PC-3 (cell line): ENCODE measurements around the gene TNK1. TPM values are rescaled to one million over a fixed set of nuclear protein-coding genes. Genes with fewer than 3 reads are reported as not detected.
"Not testable (repeated sequence)": the region's sequence is repeated elsewhere in the genome, so short reads cannot be mapped to it uniquely, and the experiment has no call there.

ENCODE experiments used
- ATAC-seq: fragments of 200-7000 bp; cut with Tn5 transposase; 2 replicates; pipeline ENCODE4 v1.9.1; 2020; ENCODE audit warnings: mild to moderate bottlenecking, moderate library complexity
- BruUV-seq: library from RNA; stranded (reverse); fragments of 400-500 nt; replicated peaks from 2 replicates; lab custom pipeline; 2021; lab: Mats Ljungman, UMichigan
- CTCF ChIA-PET: fragments of 300-600 bp; sonication (Branson Sonifier 250); formaldehyde crosslinking; loops from one replicate; lab custom pipeline; 2022; ENCODE audit warnings: antibody characterized with exemption; lab: Charles Lee
- POLR2A ChIA-PET: fragments of 300-600 bp; sonication (Branson Sonifier 250); formaldehyde crosslinking; loops from one replicate; lab custom pipeline; 2022; ENCODE audit warnings: antibody characterized with exemption; ENCODE audit not compliant: unreplicated experiment; lab: Charles Lee
- DNase-seq: peaks from one replicate; pipeline ENCODE4 v3.0.0-alpha.2; 2015
- H2AFZ ChIP-seq: fragments of 300-600 bp; sonication (generic); 2 replicates; pipeline ENCODE4 v1.6.0; 2016; ENCODE audit warnings: antibody characterized with exemption, low read length
- H3F3A ChIP-seq: fragments of 300-600 bp; sonication (generic); one replicate; pipeline ENCODE4 v1.6.0; 2017; ENCODE audit warnings: antibody characterized with exemption, low read length, control low read depth, mild to moderate bottlenecking; ENCODE audit not compliant: unreplicated experiment
- H3K27ac ChIP-seq: fragments of 300-600 bp; sonication (generic); 2 replicates; pipeline ENCODE4 v1.5.1; 2016; ENCODE audit warnings: mild to moderate bottlenecking, low read length
- H3K27me3 ChIP-seq: fragments of 300-600 bp; sonication (generic); 2 replicates; pipeline ENCODE4 v1.6.1; 2016; ENCODE audit warnings: low read length, mixed read lengths
- H3K36me3 ChIP-seq: fragments of 300-600 bp; sonication (generic); 2 replicates; pipeline ENCODE4 v1.6.1; 2016; ENCODE audit warnings: low read depth, mixed run types, low read length, mixed read lengths
- H3K4me1 ChIP-seq: fragments of 300-600 bp; sonication (generic); 2 replicates; pipeline ENCODE4 v1.5.1; 2016; ENCODE audit warnings: low read length; ENCODE audit not compliant: insufficient read depth
- H3K4me2 ChIP-seq: fragments of 300-600 bp; sonication (generic); 2 replicates; pipeline ENCODE4 v1.6.0; 2016; ENCODE audit warnings: low read length
- H3K4me3 ChIP-seq: fragments of 300-600 bp; sonication (generic); 2 replicates; pipeline ENCODE4 v1.5.1; 2016; ENCODE audit warnings: mild to moderate bottlenecking, low read length, mixed read lengths
- H3K79me2 ChIP-seq: fragments of 300-600 bp; sonication (generic); 2 replicates; pipeline ENCODE4 v1.6.1; 2017; ENCODE audit warnings: low read length, mixed read lengths
- H3K9ac ChIP-seq: fragments of 300-600 bp; sonication (generic); 2 replicates; pipeline ENCODE4 v1.6.0; 2016; ENCODE audit warnings: mild to moderate bottlenecking, low read length
- H3K9me2 ChIP-seq: fragments of 300-600 bp; sonication (generic); replicated peaks from 2 replicates; pipeline ENCODE4 v1.6.1; 2016; ENCODE audit warnings: mixed run types, low read length, mixed read lengths
- H3K9me3 ChIP-seq: fragments of 300-600 bp; sonication (generic); 2 replicates; pipeline ENCODE4 v1.6.1; 2016; ENCODE audit warnings: low read length, mixed read lengths
- H4K20me1 ChIP-seq: fragments of 300-600 bp; sonication (generic); 2 replicates; pipeline ENCODE4 v1.6.1; 2016; ENCODE audit warnings: low read length, mixed read lengths
- EZH2 ChIP-seq: fragments of 300-600 bp; sonication (generic); IDR thresholded peaks from one replicate; pipeline ENCODE4 v1.6.1; 2017; ENCODE audit warnings: antibody characterized with exemption, mild to moderate bottlenecking, low read length; ENCODE audit not compliant: unreplicated experiment
- EZH2phosphoT487 ChIP-seq: fragments of 300-600 bp; sonication (generic); IDR thresholded peaks from 2 replicates; pipeline ENCODE4 v1.6.1; 2018; ENCODE audit warnings: mild to moderate bottlenecking, antibody characterized with exemption, low read length, borderline replicate concordance
- intact Hi-C: fragments of 100-400 bp; cut with micrococcal nuclease; formaldehyde crosslinking; loops from 2 replicates; pipeline ENCODE4 v1.9.0; 2023
- total RNA-seq: library from RNA; depleted of rRNA; stranded (reverse); fragments of >200 nt; gene quantifications from 2 replicates; pipeline ENCODE4 v1.2.3, GENCODE V29; 2014
- TF ChIP-seq, protein P1 (sequence below): fragments of 300-600 bp; sonication (generic); conservative IDR thresholded peaks from 2 replicates; pipeline ENCODE4 v1.5.1; 2017; ENCODE audit warnings: antibody characterized with exemption, low read depth, mild to moderate bottlenecking, low read length

TNK1 gene
- total RNA-seq, 1 experiment from 2014 or later = 10.8 TPM

GRCh38 chr17:7367083-7367482 is 13.8 kb upstream of the TNK1 start:
- ATAC-seq = no peak
- intact Hi-C loops = no loop called here
- TF ChIP-seq EZH2 = no peak
- no peak for TF ChIP-seq EZH2phosphoT487
- TF ChIP-seq, protein P1, sequence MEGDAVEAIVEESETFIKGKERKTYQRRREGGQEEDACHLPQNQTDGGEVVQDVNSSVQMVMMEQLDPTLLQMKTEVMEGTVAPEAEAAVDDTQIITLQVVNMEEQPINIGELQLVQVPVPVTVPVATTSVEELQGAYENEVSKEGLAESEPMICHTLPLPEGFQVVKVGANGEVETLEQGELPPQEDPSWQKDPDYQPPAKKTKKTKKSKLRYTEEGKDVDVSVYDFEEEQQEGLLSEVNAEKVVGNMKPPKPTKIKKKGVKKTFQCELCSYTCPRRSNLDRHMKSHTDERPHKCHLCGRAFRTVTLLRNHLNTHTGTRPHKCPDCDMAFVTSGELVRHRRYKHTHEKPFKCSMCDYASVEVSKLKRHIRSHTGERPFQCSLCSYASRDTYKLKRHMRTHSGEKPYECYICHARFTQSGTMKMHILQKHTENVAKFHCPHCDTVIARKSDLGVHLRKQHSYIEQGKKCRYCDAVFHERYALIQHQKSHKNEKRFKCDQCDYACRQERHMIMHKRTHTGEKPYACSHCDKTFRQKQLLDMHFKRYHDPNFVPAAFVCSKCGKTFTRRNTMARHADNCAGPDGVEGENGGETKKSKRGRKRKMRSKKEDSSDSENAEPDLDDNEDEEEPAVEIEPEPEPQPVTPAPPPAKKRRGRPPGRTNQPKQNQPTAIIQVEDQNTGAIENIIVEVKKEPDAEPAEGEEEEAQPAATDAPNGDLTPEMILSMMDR = no peak

DNA sequence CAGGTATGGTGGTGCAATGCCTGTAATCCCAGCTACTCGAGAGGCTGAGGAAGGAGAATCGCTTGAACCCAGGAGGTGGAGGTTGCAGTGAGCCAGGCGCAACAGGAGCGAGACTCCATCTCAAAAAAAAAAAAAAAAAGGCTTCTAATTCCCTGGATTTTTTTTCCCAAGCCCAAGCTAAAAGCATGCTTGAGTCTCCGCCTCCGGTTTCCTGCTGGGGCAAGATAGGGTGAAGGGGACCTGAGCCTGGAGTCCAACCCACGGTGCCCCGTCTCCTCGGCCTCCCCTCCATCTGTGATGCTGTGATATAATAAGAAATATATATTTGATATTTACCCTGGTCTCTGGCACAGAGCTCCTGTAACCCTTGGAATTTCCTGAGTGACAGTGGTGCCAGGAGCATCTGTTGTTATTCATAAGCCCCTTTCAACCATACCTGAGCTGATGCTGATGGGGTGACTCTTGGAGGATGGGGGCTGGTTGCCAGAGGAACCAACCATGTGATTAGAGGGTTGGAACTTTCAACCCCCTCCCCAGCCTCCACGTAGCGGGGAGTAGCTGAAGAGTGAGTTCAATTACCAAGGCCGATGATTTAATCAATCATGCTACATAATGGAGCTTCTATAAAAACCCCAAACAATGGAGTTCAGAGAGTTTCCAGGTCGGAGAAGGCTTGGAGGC is 12.8 kb upstream of the TNK1 start:
- Histone ChIP-seq H3K9me2 (no peaks in the 10 kb centered on the region), H3K4me1 (no peaks in the 10 kb centered on the region), H3K79me2 (no peaks in the 10 kb centered on the region), H4K20me1 (no peaks in the 10 kb centered on the region), H3K27ac (no peak overlapping the region), H3K4me3 (no peak overlapping the region), H3K9me3 (no peaks in the 10 kb centered on the region), H3K36me3 (no peaks in the 10 kb centered on the region), H3F3A (no peaks in the 10 kb centered on the region), H3K9ac (no peak overlapping the region), H3K4me2 (no peak overlapping the region), H2AFZ (no peak overlapping the region), H3K27me3 (no peaks in the 10 kb centered on the region)
- POLR2A ChIA-PET = no interaction called here
- intact Hi-C loops = no loop called here
- DNase-seq (no peak), ATAC-seq (no peak)
- BruUV-seq = no TSS peak
- CTCF ChIA-PET = no interaction called here
- TF ChIP-seq EZH2 (no peak), EZH2phosphoT487 (no peak)
- TF ChIP-seq, protein P1 = no peak

More at GRCh38 chr17:7367083-7367482, 13.8 kb upstream of the TNK1 start:
- ChIA-PET POLR2A (no interaction called here), CTCF (no interaction called here)
- H3K36me3 ChIP-seq = no peaks in the 10 kb centered on the region
- no peaks in the 10 kb centered on the region for H3K27me3 ChIP-seq
- H3K9me3 ChIP-seq = no peaks in the 10 kb centered on the region
- H3K4me2 ChIP-seq = no peak overlapping the region
- H3K79me2 ChIP-seq = no peaks in the 10 kb centered on the region
- H3K9me2 ChIP-seq = no peaks in the 10 kb centered on the region
- no peaks in the 10 kb centered on the region for H3K4me1 ChIP-seq
- H4K20me1 ChIP-seq = no peaks in the 10 kb centered on the region
- no TSS peak for BruUV-seq
- no peaks in the 10 kb centered on the region for H3F3A ChIP-seq
- DNase-seq = no peak
- H3K27ac ChIP-seq = no peak overlapping the region
- no peak overlapping the region for H3K9ac ChIP-seq
- H3K4me3 ChIP-seq = no peak overlapping the region
- no peak overlapping the region for H2AFZ ChIP-seq

DNA sequence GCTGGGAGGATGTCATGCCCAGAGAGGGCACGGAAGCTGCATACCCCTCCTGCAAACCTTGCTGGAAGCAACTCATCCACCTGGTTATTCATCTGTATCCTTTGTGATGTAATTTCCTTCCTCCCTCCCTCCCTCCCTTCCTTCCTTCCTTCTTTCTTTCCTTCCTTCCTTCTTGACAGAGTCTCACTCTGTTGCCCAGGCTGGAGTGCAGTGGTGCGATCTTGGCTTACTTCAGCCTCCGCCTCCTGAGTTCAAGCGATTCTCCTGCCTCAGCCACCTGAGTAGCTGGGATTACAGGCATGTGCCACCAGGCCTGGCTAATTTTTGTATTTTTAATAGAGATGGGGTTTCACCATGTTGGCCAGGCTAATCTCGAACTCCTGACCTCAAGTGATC is 12.3 kb upstream of the TNK1 start:
- H3K27ac ChIP-seq, H3K9ac ChIP-seq, POLR2A ChIA-PET, intact Hi-C loops, H3K4me1 ChIP-seq, H3K36me3 ChIP-seq, H3K9me3 ChIP-seq, CTCF ChIA-PET, BruUV-seq, H4K20me1 ChIP-seq, DNase-seq, H3K4me2 ChIP-seq, H3F3A ChIP-seq, H3K4me3 ChIP-seq, H3K9me2 ChIP-seq, ATAC-seq, H3K79me2 ChIP-seq, H3K27me3 ChIP-seq, H2AFZ ChIP-seq: not testable (repeated sequence)
